Activated CD8-positive, alpha-beta T cell treated with anti-CD3 and anti-CD28 coated beads for 36 hours (primary cell): ENCODE measurements around the gene FAM149A. TPM values are rescaled to one million over a fixed set of nuclear protein-coding genes. Genes with fewer than 3 reads are reported as not detected.
A peak's percentile ranks its signal among the peaks of the same experiment; 100 is the strongest.

Experiments
- ATAC-seq: fragments of 200-7000 bp; cut with Tn5 transposase; one replicate; pipeline ENCODE4 v1.10.0; 2021; ENCODE audit warnings: mild to moderate bottlenecking, moderate library complexity
- CTCF ChIA-PET: fragments of 350-600 bp; sonication (Branson Sonifier 250); formaldehyde crosslinking; loops from one replicate; lab custom pipeline; 2021; ENCODE audit warnings: antibody characterized with exemption; lab: Charles Lee
- POLR2A ChIA-PET: fragments of 350-600 bp; sonication (Branson Sonifier 250); formaldehyde crosslinking; loops from one replicate; lab custom pipeline; 2021; ENCODE audit warnings: antibody characterized with exemption; lab: Charles Lee
- DNase-seq: peaks from one replicate; pipeline ENCODE4 v3.0.0-alpha.2; 2020
- H3K27ac Mint-ChIP-seq: one replicate; pipeline ENCODE4 v1.8.0; 2021; ENCODE audit warnings: mild to moderate bottlenecking, mixed read lengths
- H3K27me3 Mint-ChIP-seq: one replicate; pipeline ENCODE4 v1.8.0; 2021; ENCODE audit warnings: mixed read lengths
- H3K36me3 Mint-ChIP-seq: one replicate; pipeline ENCODE4 v1.8.0; 2021; ENCODE audit warnings: low read depth, mixed read lengths
- H3K4me1 Mint-ChIP-seq: one replicate; pipeline ENCODE4 v1.8.0; 2021; ENCODE audit warnings: low read depth, mixed read lengths
- H3K4me3 Mint-ChIP-seq: one replicate; pipeline ENCODE4 v1.8.0; 2021; ENCODE audit warnings: mild to moderate bottlenecking, moderate library complexity, mixed read lengths
- H3K9me3 Mint-ChIP-seq: one replicate; pipeline ENCODE4 v1.8.0; 2021; ENCODE audit warnings: mixed read lengths
- CTCF ChIP-seq: fragments of 200-600 bp; IDR thresholded peaks from one replicate; pipeline ENCODE4 v1.8.0; 2022; ENCODE audit warnings: antibody characterized with exemption, mild to moderate bottlenecking
- intact Hi-C: fragments of 100-400 bp; cut with micrococcal nuclease; formaldehyde crosslinking; loops from one replicate; pipeline ENCODE4 v1.10.0; 2022
- total RNA-seq, 2 experiments: library from RNA; stranded (reverse); gene quantifications; one replicate each; pipeline ENCODE4 v1.2.3, GENCODE V29; 2021

FAM149A gene
- total RNA-seq, 2 experiments from 2014 or later = 0.38 to 0.52 TPM

DNA sequence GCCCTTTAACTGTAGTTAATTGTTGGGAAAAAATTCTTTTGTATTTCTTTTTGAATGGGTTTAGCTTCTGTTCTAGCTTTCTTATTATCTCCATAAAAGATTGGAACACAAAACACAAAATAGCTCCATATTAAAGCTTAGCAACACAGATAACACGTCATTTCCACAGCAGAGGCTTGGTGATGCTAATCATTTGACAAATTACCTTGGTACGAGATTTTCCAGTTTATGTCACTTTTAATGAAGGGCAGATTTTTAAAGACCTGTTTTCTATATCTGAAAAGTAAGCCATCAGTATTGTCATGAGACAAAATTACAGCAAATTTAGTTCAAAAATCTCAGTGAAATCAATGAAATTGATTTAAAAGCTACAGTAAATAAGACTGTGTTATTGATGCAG, 27.4 kb downstream of the FAM149A start:
- intact Hi-C loops = no loop called here
- Mint-ChIP-seq H3K4me1 (peaks cover 3% of the 10 kb centered on the region), H3K27ac (no peak overlapping the region), H3K27me3 (peaks cover 5% of the 10 kb centered on the region), H3K9me3 (no peaks in the 10 kb centered on the region), H3K4me3 (no peak overlapping the region), H3K36me3 (no peaks in the 10 kb centered on the region)
- ChIA-PET POLR2A (no interaction called here), CTCF (no interaction called here)
- no peak for ATAC-seq
- TF ChIP-seq CTCF = no peak
- no peak for DNase-seq

DNA sequence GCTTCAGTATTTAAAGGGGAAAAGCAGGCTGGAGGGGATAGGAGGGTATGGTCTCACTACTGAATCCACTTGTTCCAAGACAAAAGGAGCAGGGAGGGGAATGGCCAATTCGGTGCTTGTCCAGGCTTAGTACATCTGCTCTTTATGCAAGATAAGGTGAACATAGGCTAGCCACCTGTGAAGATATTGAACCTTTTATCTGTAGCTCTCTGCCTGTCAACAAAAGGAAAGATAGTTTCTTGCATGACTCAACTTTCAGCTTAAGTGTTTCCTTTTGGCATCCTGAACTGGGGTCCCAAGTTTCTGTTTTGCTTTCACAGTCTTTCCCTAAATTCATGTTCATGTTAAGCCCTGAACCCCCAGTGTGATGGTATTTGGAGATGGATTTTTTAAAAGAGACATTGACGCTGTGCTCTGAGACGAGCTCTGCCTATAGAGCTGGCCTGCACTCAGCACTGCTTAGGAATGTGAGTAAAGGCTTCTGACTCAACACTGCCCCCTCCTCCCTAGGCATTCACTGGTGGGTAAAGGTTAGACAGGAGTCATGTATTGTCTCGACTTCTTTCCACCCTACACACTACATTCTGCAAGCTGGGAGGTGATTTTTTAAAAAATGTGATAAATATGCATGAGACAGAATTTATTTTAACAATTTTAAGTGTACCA, 28.2 kb downstream of the FAM149A start:
- Mint-ChIP-seq H3K27me3 (peaks cover 5% of the 10 kb centered on the region), H3K4me1 (peaks cover 3% of the 10 kb centered on the region), H3K4me3 (no peak overlapping the region), H3K27ac (no peak overlapping the region), H3K36me3 (no peaks in the 10 kb centered on the region), H3K9me3 (no peaks in the 10 kb centered on the region)
- intact Hi-C loops = no loop called here
- POLR2A ChIA-PET = no interaction called here
- ATAC-seq (peak; percentile 82), DNase-seq (peak; percentile 17)
- no peak for TF ChIP-seq CTCF
- CTCF ChIA-PET = interaction anchor here (0.8 kb wide), 1 partner anchor 12 kb away, joined by 3 read pairs; no protein-coding TSS in a partner anchor

GRCh38 chr4:186134257-186134656, 29.8 kb downstream of the FAM149A start:
- no peaks in the 10 kb centered on the region for H3K27me3 Mint-ChIP-seq
- H3K36me3 Mint-ChIP-seq = no peaks in the 10 kb centered on the region
- H3K9me3 Mint-ChIP-seq = no peaks in the 10 kb centered on the region
- H3K4me1 Mint-ChIP-seq = peaks cover 3% of the 10 kb centered on the region
- ChIA-PET POLR2A (no interaction called here), CTCF (interaction anchor here (1.0 to 1.3 kb wide), 3 partner anchors 47 to 66 kb away, joined by 3 to 4 read pairs (median 3); partner anchors contain the start of gene TLR3)
- H3K4me3 Mint-ChIP-seq = no peak overlapping the region
- DNase-seq (no peak), ATAC-seq (no peak)
- no peak overlapping the region for H3K27ac Mint-ChIP-seq
- intact Hi-C loops = no loop called here
- no peak for TF ChIP-seq CTCF

DNA sequence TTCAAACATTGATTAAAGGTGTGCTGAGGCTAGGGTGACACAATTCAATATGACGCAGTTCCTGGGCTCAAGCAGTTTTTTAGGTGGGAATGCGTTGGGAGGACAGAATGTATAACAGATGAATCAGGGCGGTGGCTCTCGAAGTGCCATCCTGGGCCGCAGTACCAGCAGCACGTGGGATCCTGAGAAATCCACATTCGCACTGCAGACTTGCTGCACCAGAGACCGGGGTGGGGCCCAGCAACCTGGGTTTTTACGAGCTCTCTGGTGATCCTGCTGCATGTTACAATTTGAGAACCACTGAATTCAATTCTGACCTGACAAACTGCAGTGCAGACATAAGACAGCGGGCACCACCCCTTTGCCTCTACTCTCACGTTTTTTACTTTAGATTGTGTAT, 30.4 kb downstream of the FAM149A start:
- no peak overlapping the region for H3K27ac Mint-ChIP-seq
- no peaks in the 10 kb centered on the region for H3K36me3 Mint-ChIP-seq
- intact Hi-C loops = no loop called here
- no peak for TF ChIP-seq CTCF
- H3K4me1 Mint-ChIP-seq = peaks cover 3% of the 10 kb centered on the region
- H3K4me3 Mint-ChIP-seq = no peak overlapping the region
- ATAC-seq = no peak
- H3K9me3 Mint-ChIP-seq = no peaks in the 10 kb centered on the region
- CTCF ChIA-PET = interaction anchor here (1.3 kb wide), 1 partner anchor 63 kb away, joined by 3 read pairs; no protein-coding TSS in a partner anchor
- DNase-seq = no peak
- POLR2A ChIA-PET = no interaction called here
- H3K27me3 Mint-ChIP-seq = no peaks in the 10 kb centered on the region

GRCh38 chr4:186137196-186137794, 32.8 kb downstream of the FAM149A start:
- intact Hi-C loops = loop anchor here (1.0 kb wide), 1 partner anchor 69 kb away; no protein-coding TSS in a partner anchor
- H3K4me3 Mint-ChIP-seq = no peak overlapping the region
- no peak overlapping the region for H3K27ac Mint-ChIP-seq
- ChIA-PET POLR2A (no interaction called here), CTCF (interaction anchor here (0.6 to 3.0 kb wide), 15 partner anchors 8 to 496 kb away, joined by 3 to 27 read pairs (median 4); partner anchors contain the start of gene TLR3)
- ATAC-seq (no peak), DNase-seq (no peak)
- no peaks in the 10 kb centered on the region for H3K9me3 Mint-ChIP-seq
- H3K36me3 Mint-ChIP-seq = no peaks in the 10 kb centered on the region
- no peaks in the 10 kb centered on the region for H3K27me3 Mint-ChIP-seq
- TF ChIP-seq CTCF = peak; percentile 74
- H3K4me1 Mint-ChIP-seq = peaks cover 3% of the 10 kb centered on the region
